ENCODE results near the gene C4BPA.

- TF ChIP-seq, protein P1, sequence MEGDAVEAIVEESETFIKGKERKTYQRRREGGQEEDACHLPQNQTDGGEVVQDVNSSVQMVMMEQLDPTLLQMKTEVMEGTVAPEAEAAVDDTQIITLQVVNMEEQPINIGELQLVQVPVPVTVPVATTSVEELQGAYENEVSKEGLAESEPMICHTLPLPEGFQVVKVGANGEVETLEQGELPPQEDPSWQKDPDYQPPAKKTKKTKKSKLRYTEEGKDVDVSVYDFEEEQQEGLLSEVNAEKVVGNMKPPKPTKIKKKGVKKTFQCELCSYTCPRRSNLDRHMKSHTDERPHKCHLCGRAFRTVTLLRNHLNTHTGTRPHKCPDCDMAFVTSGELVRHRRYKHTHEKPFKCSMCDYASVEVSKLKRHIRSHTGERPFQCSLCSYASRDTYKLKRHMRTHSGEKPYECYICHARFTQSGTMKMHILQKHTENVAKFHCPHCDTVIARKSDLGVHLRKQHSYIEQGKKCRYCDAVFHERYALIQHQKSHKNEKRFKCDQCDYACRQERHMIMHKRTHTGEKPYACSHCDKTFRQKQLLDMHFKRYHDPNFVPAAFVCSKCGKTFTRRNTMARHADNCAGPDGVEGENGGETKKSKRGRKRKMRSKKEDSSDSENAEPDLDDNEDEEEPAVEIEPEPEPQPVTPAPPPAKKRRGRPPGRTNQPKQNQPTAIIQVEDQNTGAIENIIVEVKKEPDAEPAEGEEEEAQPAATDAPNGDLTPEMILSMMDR (IDR thresholded peaks at IDR 0.05; ENCODE audit: insufficient read depth, low read length, poor library complexity, severe bottlenecking), result no peak
- TF ChIP-seq EZH2phosphoT487 (conservative IDR thresholded peaks at IDR 0.05; ENCODE audit: low read length), result no peak
Observed at GRCh38 chr1:207156826-207157225, 52.8 kb downstream of the C4BPA start.
